Measurements from ENCODE around the gene NAT10.
"Not testable (repeated sequence)": the region's sequence is repeated elsewhere in the genome, so short reads cannot be mapped to it uniquely, and the experiment has no call there.

The NAT10 gene

GRCh38 chr11:34080609-34081008, 24.8 kb upstream of the NAT10 start:
- H3K36me3 ChIP-seq (replicated peaks), result peaks cover 96% of the 10 kb centered on the region
- H3K4me1 ChIP-seq, result no peaks in the 10 kb centered on the region
- no peaks in the 10 kb centered on the region for H3K9me3 ChIP-seq
- in situ Hi-C loops (cut with MboI; ENCODE audit: low sequenced_read_pairs), result no loop called here
- DNase-seq (ENCODE audit: low spot score in 2 of 2), result no peak
- no peak overlapping the region for H3K4me3 ChIP-seq
- no peaks in the 10 kb centered on the region for H3K27me3 ChIP-seq (ENCODE audit: low read depth)

- in situ Hi-C loops (cut with MboI; ENCODE audit: low sequenced_read_pairs), result no loop called here
- Histone ChIP-seq H3K9me3 (no peaks in the 10 kb centered on the region), H3K36me3 (replicated peaks) (peaks cover 87% of the 10 kb centered on the region), H3K4me1 (no peaks in the 10 kb centered on the region), H3K4me3 (no peak overlapping the region), H3K27me3 (ENCODE audit: low read depth) (no peaks in the 10 kb centered on the region)
- DNase-seq (ENCODE audit: low spot score in 2 of 2), result no peak
Observed at GRCh38 chr11:34084637-34085036, 20.8 kb upstream of the NAT10 start.

GRCh38 chr11:34086554-34087283, 18.7 kb upstream of the NAT10 start:
- Histone ChIP-seq H3K36me3 (replicated peaks) (peaks cover 89% of the 10 kb centered on the region), H3K4me1 (no peaks in the 10 kb centered on the region), H3K4me3 (no peak overlapping the region), H3K27me3 (ENCODE audit: low read depth) (no peaks in the 10 kb centered on the region), H3K9me3 (no peaks in the 10 kb centered on the region)
- DNase-seq (ENCODE audit: low spot score in 2 of 2), result no peak
- in situ Hi-C loops (cut with MboI; ENCODE audit: low sequenced_read_pairs), result no loop called here

GRCh38 chr11:34091825-34092224, 13.6 kb upstream of the NAT10 start:
- H3K4me1 ChIP-seq, result no peaks in the 10 kb centered on the region
- no peaks in the 10 kb centered on the region for H3K27me3 ChIP-seq (ENCODE audit: low read depth)
- H3K36me3 ChIP-seq (replicated peaks), result peaks cover 89% of the 10 kb centered on the region
- in situ Hi-C loops (cut with MboI; ENCODE audit: low sequenced_read_pairs), result no loop called here
- no peak for DNase-seq (ENCODE audit: low spot score in 2 of 2)
- H3K9me3 ChIP-seq, result no peaks in the 10 kb centered on the region
- no peak overlapping the region for H3K4me3 ChIP-seq

GRCh38 chr11:34094900-34095299, 10.5 kb upstream of the NAT10 start:
- H3K4me1 ChIP-seq; DNase-seq (ENCODE audit: low spot score in 2 of 2); H3K4me3 ChIP-seq; in situ Hi-C loops (cut with MboI; ENCODE audit: low sequenced_read_pairs); H3K27me3 ChIP-seq (ENCODE audit: low read depth); H3K9me3 ChIP-seq: not testable (repeated sequence)
- H3K36me3 ChIP-seq (replicated peaks), result peaks cover 99% of the 10 kb centered on the region

GRCh38 chr11:34098813-34099212, 6.6 kb upstream of the NAT10 start:
- Histone ChIP-seq H3K36me3 (replicated peaks) (peaks cover 82% of the 10 kb centered on the region), H3K4me1 (no peaks in the 10 kb centered on the region; the same call in 1 of the 2 replicates), H3K27me3 (ENCODE audit: low read depth) (no peaks in the 10 kb centered on the region), H3K4me3 (no peak overlapping the region), H3K9me3 (no peaks in the 10 kb centered on the region)
- in situ Hi-C loops (cut with MboI; ENCODE audit: low sequenced_read_pairs), result no loop called here
- DNase-seq (ENCODE audit: low spot score in 2 of 2), result no peak

- Histone ChIP-seq H3K36me3 (replicated peaks) (peaks cover 42% of the 10 kb centered on the region), H3K27me3 (ENCODE audit: low read depth) (no peaks in the 10 kb centered on the region), H3K9me3 (no peaks in the 10 kb centered on the region), H3K4me3 (peak overlapping the region; percentile 88), H3K4me1 (peaks cover 4% of the 10 kb centered on the region)
- in situ Hi-C loops (cut with MboI; ENCODE audit: low sequenced_read_pairs), result no loop called here
- no peak for DNase-seq (ENCODE audit: low spot score in 2 of 2)
Observed at GRCh38 chr11:34104680-34105078, 750 bp upstream of the NAT10 start.

- Histone ChIP-seq H3K9me3 (no peaks in the 10 kb centered on the region), H3K27me3 (ENCODE audit: low read depth) (no peaks in the 10 kb centered on the region), H3K4me1 (peaks cover 4% of the 10 kb centered on the region), H3K36me3 (replicated peaks) (peaks cover 41% of the 10 kb centered on the region), H3K4me3 (peak overlapping the region; percentile 88)
- peak in 1 of 2 experiments; percentile 20 for DNase-seq (ENCODE audit: low spot score in 2 of 2)
- in situ Hi-C loops (cut with MboI; ENCODE audit: low sequenced_read_pairs), result no loop called here
Observed at GRCh38 chr11:34105957-34106504, 602 bp downstream of the NAT10 start.

- Histone ChIP-seq H3K4me1 (no peaks in the 10 kb centered on the region; the same call in 1 of the 2 replicates), H3K36me3 (replicated peaks) (peaks cover 86% of the 10 kb centered on the region), H3K9me3 (no peaks in the 10 kb centered on the region), H3K4me3 (no peak overlapping the region), H3K27me3 (ENCODE audit: low read depth) (no peaks in the 10 kb centered on the region)
- DNase-seq (ENCODE audit: low spot score in 2 of 2), result no peak
- in situ Hi-C loops (cut with MboI; ENCODE audit: low sequenced_read_pairs), result no loop called here
Observed at GRCh38 chr11:34111722-34112270, 6.4 kb downstream of the NAT10 start.

GRCh38 chr11:34114014-34114413, 8.6 kb downstream of the NAT10 start:
- in situ Hi-C loops (cut with MboI; ENCODE audit: low sequenced_read_pairs), result no loop called here
- H3K9me3 ChIP-seq, result no peaks in the 10 kb centered on the region
- no peaks in the 10 kb centered on the region for H3K4me1 ChIP-seq
- peaks cover 95% of the 10 kb centered on the region for H3K36me3 ChIP-seq (replicated peaks)
- H3K27me3 ChIP-seq (ENCODE audit: low read depth), result no peaks in the 10 kb centered on the region
- no peak for DNase-seq (ENCODE audit: low spot score in 2 of 2)
- H3K4me3 ChIP-seq, result no peak overlapping the region

GRCh38 chr11:34114471-34114870, 9.0 kb downstream of the NAT10 start:
- in situ Hi-C loops (cut with MboI; ENCODE audit: low sequenced_read_pairs), result no loop called here
- no peaks in the 10 kb centered on the region for H3K4me1 ChIP-seq
- no peaks in the 10 kb centered on the region for H3K9me3 ChIP-seq
- DNase-seq (ENCODE audit: low spot score in 2 of 2), result no peak
- H3K4me3 ChIP-seq, result no peak overlapping the region
- peaks cover 95% of the 10 kb centered on the region for H3K36me3 ChIP-seq (replicated peaks)
- no peaks in the 10 kb centered on the region for H3K27me3 ChIP-seq (ENCODE audit: low read depth)

GRCh38 chr11:34120651-34121050, 15.2 kb downstream of the NAT10 start:
- DNase-seq (ENCODE audit: low spot score in 2 of 2), result no peak
- no peak overlapping the region for H3K4me3 ChIP-seq
- H3K27me3 ChIP-seq (ENCODE audit: low read depth), result no peaks in the 10 kb centered on the region
- H3K36me3 ChIP-seq (replicated peaks), result peaks cover 93% of the 10 kb centered on the region
- no peaks in the 10 kb centered on the region for H3K9me3 ChIP-seq
- no peaks in the 10 kb centered on the region for H3K4me1 ChIP-seq
- in situ Hi-C loops (cut with MboI; ENCODE audit: low sequenced_read_pairs), result no loop called here

GRCh38 chr11:34124885-34125668, 19.6 kb downstream of the NAT10 start:
- Histone ChIP-seq H3K9me3 (no peaks in the 10 kb centered on the region), H3K36me3 (replicated peaks) (peaks cover 85% of the 10 kb centered on the region), H3K27me3 (ENCODE audit: low read depth) (no peaks in the 10 kb centered on the region), H3K4me1 (no peaks in the 10 kb centered on the region), H3K4me3 (no peak overlapping the region)
- in situ Hi-C loops (cut with MboI; ENCODE audit: low sequenced_read_pairs), result no loop called here
- no peak for DNase-seq (ENCODE audit: low spot score in 2 of 2)

All from HAP-1 (cell line).